ENCODE data around the gene PCBP3.

DNA sequence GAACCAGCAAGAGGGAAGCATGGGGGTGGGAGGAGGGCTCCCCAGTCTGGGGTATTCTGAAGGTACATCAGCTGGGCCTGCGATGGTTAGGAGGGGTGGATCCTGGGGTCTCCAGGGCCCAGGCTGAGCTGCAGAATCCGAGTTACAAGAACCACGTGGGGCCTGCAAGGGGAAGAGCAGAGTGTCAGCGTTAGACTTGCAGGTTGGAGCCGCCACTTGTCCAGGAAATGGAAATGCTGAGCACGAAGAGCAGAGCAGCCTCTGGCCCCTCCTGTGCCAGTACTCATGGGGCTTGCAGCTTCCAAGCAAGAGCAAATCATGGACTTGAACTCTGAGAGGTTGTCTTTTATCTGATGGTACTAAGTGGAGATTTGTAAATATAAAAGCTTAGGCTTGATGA lies 290.6 kb downstream of the PCBP3 start:
- TF ChIP-seq, protein P1, sequence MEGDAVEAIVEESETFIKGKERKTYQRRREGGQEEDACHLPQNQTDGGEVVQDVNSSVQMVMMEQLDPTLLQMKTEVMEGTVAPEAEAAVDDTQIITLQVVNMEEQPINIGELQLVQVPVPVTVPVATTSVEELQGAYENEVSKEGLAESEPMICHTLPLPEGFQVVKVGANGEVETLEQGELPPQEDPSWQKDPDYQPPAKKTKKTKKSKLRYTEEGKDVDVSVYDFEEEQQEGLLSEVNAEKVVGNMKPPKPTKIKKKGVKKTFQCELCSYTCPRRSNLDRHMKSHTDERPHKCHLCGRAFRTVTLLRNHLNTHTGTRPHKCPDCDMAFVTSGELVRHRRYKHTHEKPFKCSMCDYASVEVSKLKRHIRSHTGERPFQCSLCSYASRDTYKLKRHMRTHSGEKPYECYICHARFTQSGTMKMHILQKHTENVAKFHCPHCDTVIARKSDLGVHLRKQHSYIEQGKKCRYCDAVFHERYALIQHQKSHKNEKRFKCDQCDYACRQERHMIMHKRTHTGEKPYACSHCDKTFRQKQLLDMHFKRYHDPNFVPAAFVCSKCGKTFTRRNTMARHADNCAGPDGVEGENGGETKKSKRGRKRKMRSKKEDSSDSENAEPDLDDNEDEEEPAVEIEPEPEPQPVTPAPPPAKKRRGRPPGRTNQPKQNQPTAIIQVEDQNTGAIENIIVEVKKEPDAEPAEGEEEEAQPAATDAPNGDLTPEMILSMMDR (optimal IDR thresholded peaks at IDR 0.05 in 1 of 3, IDR thresholded peaks at IDR 0.05 in 1 of 3, conservative IDR thresholded peaks at IDR 0.05 in 1 of 3; ENCODE audit: extremely low read depth in 1 of 3, insufficient read depth in 2 of 3, low read length in 3 of 3), result no peak
- TF ChIP-seq EZH2 (IDR thresholded peaks at IDR 0.05; ENCODE audit: low read length), result no peak
